ENCODE results near the gene HBD. TPM values are rescaled to one million over a fixed set of nuclear protein-coding genes. Genes with fewer than 3 reads are reported as not detected.
"Not testable (repeated sequence)": the region's sequence is repeated elsewhere in the genome, so short reads cannot be mapped to it uniquely, and the experiment has no call there.

HBD gene
- total RNA-seq, 3 donors from 2014 or later, result not detected

DNA sequence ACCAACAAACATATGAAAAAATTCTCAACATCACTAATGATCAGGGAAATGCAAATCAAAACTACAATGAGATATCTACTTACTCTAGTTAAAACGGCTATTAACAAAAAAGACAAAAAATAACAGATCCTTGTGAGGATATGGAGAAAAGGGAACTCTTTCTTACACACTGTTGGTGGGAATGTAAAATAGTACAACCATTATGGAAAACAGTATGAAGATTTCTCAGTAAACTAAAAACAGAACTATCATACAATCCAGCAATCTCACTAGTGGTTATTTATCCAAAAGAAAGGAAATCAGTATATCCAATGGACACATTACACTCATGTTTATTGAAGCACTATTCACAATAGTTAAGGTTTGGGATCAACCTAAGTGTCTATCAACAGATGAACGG is 31.5 kb upstream of the HBD start:
- Histone ChIP-seq H3K27me3 (no peaks in the 10 kb centered on the region), H3K4me1 (no peaks in the 10 kb centered on the region), H3K36me3 (no peaks in the 10 kb centered on the region), H3K9me3 (no peaks in the 10 kb centered on the region), H3K27ac (no peak overlapping the region), H3K4me3 (no peak overlapping the region)
- no peak for DNase-seq (ENCODE audit: low spot score in 2 of 2)
- intact Hi-C loops (cut with DNase I; ENCODE audit: low total_unique reads), result no loop called here
- no peak for TF ChIP-seq POLR2AphosphoS5 (IDR thresholded peaks at IDR 0.05)
- TF ChIP-seq, protein P1, sequence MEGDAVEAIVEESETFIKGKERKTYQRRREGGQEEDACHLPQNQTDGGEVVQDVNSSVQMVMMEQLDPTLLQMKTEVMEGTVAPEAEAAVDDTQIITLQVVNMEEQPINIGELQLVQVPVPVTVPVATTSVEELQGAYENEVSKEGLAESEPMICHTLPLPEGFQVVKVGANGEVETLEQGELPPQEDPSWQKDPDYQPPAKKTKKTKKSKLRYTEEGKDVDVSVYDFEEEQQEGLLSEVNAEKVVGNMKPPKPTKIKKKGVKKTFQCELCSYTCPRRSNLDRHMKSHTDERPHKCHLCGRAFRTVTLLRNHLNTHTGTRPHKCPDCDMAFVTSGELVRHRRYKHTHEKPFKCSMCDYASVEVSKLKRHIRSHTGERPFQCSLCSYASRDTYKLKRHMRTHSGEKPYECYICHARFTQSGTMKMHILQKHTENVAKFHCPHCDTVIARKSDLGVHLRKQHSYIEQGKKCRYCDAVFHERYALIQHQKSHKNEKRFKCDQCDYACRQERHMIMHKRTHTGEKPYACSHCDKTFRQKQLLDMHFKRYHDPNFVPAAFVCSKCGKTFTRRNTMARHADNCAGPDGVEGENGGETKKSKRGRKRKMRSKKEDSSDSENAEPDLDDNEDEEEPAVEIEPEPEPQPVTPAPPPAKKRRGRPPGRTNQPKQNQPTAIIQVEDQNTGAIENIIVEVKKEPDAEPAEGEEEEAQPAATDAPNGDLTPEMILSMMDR (IDR thresholded peaks at IDR 0.05), result no peak
- no peak for TF ChIP-seq POLR2A (IDR thresholded peaks at IDR 0.05)

DNA sequence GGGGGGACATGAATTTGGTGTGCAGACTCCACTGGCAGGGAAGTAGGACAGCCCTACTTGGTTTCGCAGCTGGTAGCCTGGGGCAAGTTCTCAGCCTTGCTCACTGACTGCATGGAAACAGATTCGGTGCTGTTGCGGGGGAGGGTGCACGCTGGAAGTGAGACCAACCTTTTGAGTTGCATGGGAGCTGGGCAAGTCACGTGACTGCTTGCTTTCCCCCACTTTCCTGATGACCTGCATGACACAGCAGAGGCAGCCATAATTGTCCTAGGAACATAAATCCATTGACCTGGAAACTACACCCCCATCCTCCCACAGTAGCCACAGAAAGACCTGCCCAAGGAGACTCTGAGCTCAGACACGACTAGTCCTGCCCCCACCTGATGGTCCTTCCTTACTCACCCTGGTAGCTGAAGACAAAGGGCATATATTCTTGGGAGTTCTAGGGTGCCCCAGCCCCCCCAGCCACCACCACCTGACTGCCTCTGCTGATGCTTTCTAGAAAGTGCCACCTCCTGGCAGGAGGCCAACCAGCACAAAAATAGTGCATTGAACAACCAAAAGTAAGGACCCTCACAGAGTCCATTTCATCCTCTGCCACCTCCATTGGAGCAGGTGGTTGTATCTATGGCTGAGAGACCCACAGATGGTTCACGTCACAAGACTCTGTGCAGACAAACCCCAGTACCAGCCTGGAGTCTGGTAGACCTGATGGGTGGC is 24.4 kb upstream of the HBD start:
- TF ChIP-seq, protein P1 (IDR thresholded peaks at IDR 0.05), result no peak
- no peak for TF ChIP-seq POLR2AphosphoS5 (IDR thresholded peaks at IDR 0.05)
- no peak for TF ChIP-seq POLR2A (IDR thresholded peaks at IDR 0.05)
- intact Hi-C loops (cut with DNase I; ENCODE audit: low total_unique reads), result no loop called here
- H3K36me3 ChIP-seq, result no peaks in the 10 kb centered on the region

DNA sequence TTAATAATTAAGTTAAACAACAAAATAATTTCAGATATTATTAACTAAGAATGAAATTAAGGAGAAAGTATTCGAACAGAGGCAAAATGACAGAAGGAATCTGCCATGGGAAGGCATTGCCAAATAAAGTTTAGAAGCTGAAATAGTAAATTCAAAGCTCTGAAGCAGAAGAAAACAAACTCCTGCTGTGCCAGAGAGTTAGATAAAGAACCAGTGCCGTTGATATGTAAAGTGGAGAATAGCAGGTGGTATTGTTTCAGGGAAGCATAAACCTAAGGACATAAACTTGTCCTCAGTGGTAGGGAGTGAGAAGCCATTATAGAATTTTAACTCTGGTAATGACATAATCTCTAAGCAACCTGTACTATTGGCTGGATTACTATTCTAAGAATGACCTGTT is 23.0 kb upstream of the HBD start:
- no peaks in the 10 kb centered on the region for H3K27me3 ChIP-seq
- no peaks in the 10 kb centered on the region for H3K36me3 ChIP-seq
- TF ChIP-seq POLR2AphosphoS5 (IDR thresholded peaks at IDR 0.05) (no peak), POLR2A (IDR thresholded peaks at IDR 0.05) (no peak)
- TF ChIP-seq, protein P1 (IDR thresholded peaks at IDR 0.05), result no peak
- intact Hi-C loops (cut with DNase I; ENCODE audit: low total_unique reads), result no loop called here
- no peaks in the 10 kb centered on the region for H3K9me3 ChIP-seq
- H3K4me1 ChIP-seq, result no peaks in the 10 kb centered on the region
- no peak overlapping the region for H3K4me3 ChIP-seq
- DNase-seq (ENCODE audit: low spot score in 2 of 2), result no peak
- no peak overlapping the region for H3K27ac ChIP-seq

More for the DNA sequence above, 24.4 kb upstream of the HBD start:
- Histone ChIP-seq H3K9me3 (no peaks in the 10 kb centered on the region), H3K27ac (no peak overlapping the region), H3K4me3 (no peak overlapping the region), H3K27me3 (no peaks in the 10 kb centered on the region), H3K4me1 (no peaks in the 10 kb centered on the region)
- DNase-seq (ENCODE audit: low spot score in 2 of 2), result no peak

DNA sequence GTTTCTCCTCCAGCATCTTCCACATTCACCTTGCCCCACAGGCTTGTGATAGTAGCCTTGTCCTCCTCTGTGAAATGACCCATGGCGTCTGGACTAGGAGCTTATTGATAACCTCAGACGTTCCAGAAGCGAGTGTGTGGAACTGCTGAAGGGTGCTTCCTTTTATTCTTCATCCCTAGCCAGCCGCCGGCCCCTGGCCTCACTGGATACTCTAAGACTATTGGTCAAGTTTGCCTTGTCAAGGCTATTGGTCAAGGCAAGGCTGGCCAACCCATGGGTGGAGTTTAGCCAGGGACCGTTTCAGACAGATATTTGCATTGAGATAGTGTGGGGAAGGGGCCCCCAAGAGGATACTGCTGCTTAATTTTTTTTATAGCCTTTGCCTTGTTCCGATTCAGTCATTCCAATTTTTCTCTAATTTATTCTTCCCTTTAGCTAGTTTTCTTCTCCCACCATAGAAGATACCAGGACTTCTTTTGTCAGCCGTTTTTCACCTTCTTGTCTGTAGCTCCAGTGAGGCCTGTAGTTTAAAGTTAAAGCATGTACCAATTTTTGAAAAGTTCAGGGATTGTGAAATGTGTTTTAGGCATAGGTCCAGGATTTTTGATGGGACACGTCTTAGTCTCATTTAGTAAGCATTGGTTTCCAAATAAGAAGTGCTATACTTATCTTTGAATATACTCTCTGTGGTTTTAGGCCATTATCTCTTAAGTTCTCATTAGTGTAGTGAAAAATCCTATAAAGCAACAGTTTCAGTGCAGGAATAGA is 20.5 kb upstream of the HBD start, which contains the start of gene HBG2:
HBG2 (minus strand) TSS at position 136 of the 768 bp plus-strand sequence; CDS start at position 83, 53 bp downstream.
- H3K4me3 ChIP-seq; DNase-seq (ENCODE audit: low spot score in 2 of 2); H3K9me3 ChIP-seq; H3K36me3 ChIP-seq; H3K4me1 ChIP-seq; H3K27me3 ChIP-seq; intact Hi-C loops (cut with DNase I; ENCODE audit: low total_unique reads); H3K27ac ChIP-seq: not testable (repeated sequence)

DNA sequence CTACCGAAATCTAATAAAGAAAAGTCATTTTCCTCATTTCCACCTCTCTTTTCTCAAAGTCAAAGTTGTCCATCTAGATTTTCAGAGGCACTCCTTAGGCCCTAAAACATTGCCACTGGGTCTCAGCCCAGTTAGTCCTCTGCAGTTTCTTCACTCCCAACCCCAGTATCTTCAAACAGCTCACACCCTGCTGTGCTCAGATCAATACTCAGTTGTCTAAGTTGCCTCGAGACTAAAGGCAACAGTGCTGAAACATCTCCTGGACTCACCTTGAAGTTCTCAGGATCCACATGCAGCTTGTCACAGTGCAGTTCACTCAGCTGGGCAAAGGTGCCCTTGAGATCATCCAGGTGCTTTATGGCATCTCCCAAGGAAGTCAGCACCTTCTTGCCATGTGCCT is 19.7 kb upstream of the HBD start:
- H3K27me3 ChIP-seq; H3K4me1 ChIP-seq; H3K4me3 ChIP-seq; intact Hi-C loops (cut with DNase I; ENCODE audit: low total_unique reads); DNase-seq (ENCODE audit: low spot score in 2 of 2); H3K9me3 ChIP-seq; H3K27ac ChIP-seq; H3K36me3 ChIP-seq: not testable (repeated sequence)

DNA sequence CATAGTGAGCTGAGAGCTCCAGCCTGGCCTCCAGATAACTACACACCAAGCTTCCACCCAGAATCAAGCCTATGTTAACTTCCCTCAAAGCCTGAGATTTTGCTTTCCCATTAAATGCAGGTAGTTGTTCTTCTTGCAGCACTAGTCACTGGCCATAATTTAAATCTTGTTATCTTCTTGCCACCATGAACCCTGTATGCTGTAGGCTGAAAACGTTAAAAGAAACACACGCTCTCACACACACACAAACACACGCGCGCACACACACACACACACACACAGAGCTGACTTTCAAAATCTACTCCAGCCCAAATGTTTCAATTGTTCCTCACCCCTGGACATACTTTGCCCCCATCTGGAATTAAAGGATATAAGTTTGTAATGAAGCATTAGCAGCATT is 19.2 kb upstream of the HBD start:
- H3K27ac ChIP-seq; H3K4me1 ChIP-seq; DNase-seq (ENCODE audit: low spot score in 2 of 2); H3K4me3 ChIP-seq; intact Hi-C loops (cut with DNase I; ENCODE audit: low total_unique reads); H3K27me3 ChIP-seq; H3K36me3 ChIP-seq; H3K9me3 ChIP-seq: not testable (repeated sequence)

Data from breast epithelium (tissue), 4 donors.